Thoracic aorta (tissue), 2 donors: ENCODE results near the gene KLK15. TPM values are rescaled to one million over a fixed set of nuclear protein-coding genes. Genes with fewer than 3 reads are reported as not detected.

Source experiments
- ATAC-seq: fragments of 150-250 bp; one replicate; pipeline ENCODE4 v1.8.0; 2017; ENCODE audit warnings: low read depth; ENCODE audit not compliant: insufficient number of reproducible peaks, low FRiP score
- DNase-seq: peaks from one replicate; pipeline ENCODE4 v3.0.0-alpha.2; 2020; ENCODE audit warnings: low spot score
- H3K27ac ChIP-seq, 2 donors: fragments of 200-600 bp; sonication (generic); 1 replicate in 1 of 2; 2 replicates in 1 of 2; pipeline ENCODE4 v1.5.1; 2016; ENCODE audit warnings: mild to moderate bottlenecking in 2 of 2, moderate library complexity in 2 of 2
- H3K27me3 ChIP-seq: fragments of 200-600 bp; sonication (generic); replicated peaks from 2 replicates; pipeline ENCODE4 v1.6.0; 2016; ENCODE audit warnings: mild to moderate bottlenecking; ENCODE audit not compliant: insufficient read depth
- H3K36me3 ChIP-seq: fragments of 200-600 bp; sonication (generic); one replicate; pipeline ENCODE4 v1.5.1; 2016
- H3K4me1 ChIP-seq, 2 donors: fragments of 200-600 bp; sonication (generic); 1 replicate in 1 of 2; 2 replicates in 1 of 2; pipeline versions ENCODE4 v1.5.1 to v1.6.0; 2016; ENCODE audit warnings: low read depth in 2 of 2, mild to moderate bottlenecking in 1 of 2; ENCODE audit not compliant: control insufficient read depth in 1 of 2
- H3K4me3 ChIP-seq: fragments of 200-600 bp; sonication (generic); 2 replicates; pipeline ENCODE4 v1.5.1; 2016; ENCODE audit warnings: mild to moderate bottlenecking
- H3K9me3 ChIP-seq: fragments of 200-600 bp; sonication (generic); 2 replicates; pipeline ENCODE4 v1.5.1; 2016
- total RNA-seq, 2 donors: library from RNA; depleted of rRNA; stranded (reverse); fragments of >200 nt; gene quantifications; one replicate each; pipeline versions ENCODE4 v1.1.0 to v1.2.3, GENCODE V29; 2016
- TF ChIP-seq, protein P1 (sequence below): fragments of 200-600 bp; sonication (generic); IDR thresholded peaks from one replicate; pipeline ENCODE4 v1.5.1; 2019; ENCODE audit warnings: antibody characterized with exemption

The KLK15 gene
- total RNA-seq, 2 donors from 2014 or later, result not detected

DNA sequence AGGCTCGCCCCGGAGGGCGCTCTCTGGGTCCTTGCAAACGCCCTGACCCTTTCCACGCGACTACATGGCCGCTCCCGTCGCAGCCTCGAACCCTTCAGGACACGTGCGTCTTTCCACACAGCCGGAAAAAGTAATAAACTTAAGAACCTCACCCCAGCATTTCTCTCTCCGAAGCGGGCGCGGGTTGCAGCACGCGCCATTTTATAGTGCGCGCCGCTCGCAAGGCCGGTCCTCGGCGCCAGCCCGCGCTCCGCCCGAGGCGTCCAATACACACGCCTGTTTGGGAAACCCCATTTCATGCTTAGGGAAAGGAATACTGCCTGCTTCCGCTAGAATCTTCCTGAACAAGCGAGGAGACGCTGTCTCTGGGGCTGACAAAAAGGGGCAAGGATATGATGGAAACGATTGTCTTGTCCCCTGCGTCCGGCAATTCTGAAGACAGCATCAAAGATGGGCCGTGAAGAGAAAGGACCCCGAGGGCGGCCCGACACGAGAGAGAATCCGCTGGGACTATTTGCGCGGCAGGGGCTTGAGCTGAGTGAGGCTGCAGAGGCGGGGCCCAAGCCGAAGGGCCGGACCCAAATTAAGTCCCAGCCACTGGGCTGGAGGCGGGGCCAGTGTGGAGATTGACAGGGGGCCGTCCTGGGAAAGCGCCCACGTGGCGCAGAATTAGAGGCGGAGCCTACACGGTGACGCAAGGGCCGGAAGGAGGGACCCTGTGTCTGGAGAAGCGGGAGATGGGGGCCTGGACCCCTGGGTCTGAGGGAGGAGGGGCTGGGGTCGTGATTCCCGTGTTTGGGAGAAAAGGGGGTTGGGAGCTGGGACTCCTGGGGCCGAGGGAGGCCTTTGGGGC, 28.7 kb downstream of the KLK15 start:
- Histone ChIP-seq H3K36me3 (no peaks in the 10 kb centered on the region), H3K4me3 (peak overlapping the region; percentile 85), H3K4me1 (peaks cover 15 to 20% of the 10 kb centered on the region in 2 donors), H3K9me3 (no peaks in the 10 kb centered on the region), H3K27me3 (no peaks in the 10 kb centered on the region), H3K27ac (peak overlapping the region; percentile 84 to 99)
- peak; percentile 99 for ATAC-seq
- TF ChIP-seq, protein P1, sequence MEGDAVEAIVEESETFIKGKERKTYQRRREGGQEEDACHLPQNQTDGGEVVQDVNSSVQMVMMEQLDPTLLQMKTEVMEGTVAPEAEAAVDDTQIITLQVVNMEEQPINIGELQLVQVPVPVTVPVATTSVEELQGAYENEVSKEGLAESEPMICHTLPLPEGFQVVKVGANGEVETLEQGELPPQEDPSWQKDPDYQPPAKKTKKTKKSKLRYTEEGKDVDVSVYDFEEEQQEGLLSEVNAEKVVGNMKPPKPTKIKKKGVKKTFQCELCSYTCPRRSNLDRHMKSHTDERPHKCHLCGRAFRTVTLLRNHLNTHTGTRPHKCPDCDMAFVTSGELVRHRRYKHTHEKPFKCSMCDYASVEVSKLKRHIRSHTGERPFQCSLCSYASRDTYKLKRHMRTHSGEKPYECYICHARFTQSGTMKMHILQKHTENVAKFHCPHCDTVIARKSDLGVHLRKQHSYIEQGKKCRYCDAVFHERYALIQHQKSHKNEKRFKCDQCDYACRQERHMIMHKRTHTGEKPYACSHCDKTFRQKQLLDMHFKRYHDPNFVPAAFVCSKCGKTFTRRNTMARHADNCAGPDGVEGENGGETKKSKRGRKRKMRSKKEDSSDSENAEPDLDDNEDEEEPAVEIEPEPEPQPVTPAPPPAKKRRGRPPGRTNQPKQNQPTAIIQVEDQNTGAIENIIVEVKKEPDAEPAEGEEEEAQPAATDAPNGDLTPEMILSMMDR, result no peak
- DNase-seq, result peak; percentile 95

DNA sequence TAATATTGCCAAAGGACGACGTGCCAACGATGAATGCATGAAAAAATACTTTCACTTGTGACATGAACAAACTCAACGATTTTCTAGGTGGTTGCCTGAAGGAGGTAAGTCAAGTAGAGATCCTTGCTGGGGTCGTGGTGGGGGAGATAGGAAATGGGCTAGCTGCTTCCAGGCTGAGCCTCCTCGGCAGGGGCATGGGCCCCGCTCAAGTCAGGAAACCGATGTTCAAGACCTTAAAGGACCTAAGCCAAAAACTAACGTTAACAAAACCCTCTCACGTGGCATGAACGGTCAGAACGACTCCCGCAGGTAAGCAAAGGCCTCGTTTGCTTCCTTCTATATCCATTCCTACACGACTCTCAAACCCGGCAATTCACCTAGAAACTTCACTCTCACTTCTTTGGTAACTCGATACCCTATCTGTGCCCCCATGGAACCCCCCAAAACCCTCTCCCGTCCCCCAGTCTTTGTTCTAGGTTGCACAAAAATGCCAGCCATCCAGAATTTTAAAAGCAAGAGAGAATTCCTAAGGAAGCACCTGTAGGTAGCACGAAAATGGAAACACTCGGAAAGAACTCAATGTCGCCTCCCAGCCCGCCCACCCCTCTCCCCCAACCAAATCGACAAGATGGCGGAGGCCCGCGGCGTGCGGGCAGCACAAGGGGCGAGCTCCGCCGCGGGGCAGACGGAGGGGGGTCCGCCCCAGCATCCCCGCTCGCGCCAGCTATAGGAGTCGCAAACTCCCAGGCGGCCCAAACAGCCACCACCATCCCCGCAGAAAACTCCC, 29.5 kb downstream of the KLK15 start:
- Histone ChIP-seq H3K9me3 (no peaks in the 10 kb centered on the region), H3K27ac (peak overlapping the region; percentile 84 to 99), H3K4me1 (peaks cover 15 to 20% of the 10 kb centered on the region in 2 donors), H3K36me3 (no peaks in the 10 kb centered on the region), H3K4me3 (peak overlapping the region; percentile 85), H3K27me3 (no peaks in the 10 kb centered on the region)
- TF ChIP-seq, protein P1, result no peak
- DNase-seq, result no peak
- no peak for ATAC-seq

DNA sequence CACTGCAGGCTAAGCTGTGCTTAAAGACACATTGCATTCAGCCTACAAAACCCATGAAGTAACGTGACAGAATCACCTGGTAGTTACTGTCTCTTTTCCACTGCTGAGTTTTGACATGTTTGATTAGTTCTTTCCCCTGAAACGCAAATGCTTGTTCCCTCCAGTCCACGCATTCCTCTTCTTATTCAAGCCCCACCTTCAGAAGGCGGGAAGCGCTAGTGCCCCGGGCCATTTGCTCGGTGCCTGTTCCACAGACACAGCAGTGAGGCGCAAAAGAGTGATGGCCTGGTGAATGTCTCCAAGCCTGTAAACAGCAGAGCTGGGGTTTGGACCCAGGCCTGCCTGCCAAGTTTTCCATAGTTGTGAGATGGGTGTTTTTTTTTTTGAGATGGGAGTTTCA, 32.3 kb downstream of the KLK15 start:
- no peak for ATAC-seq

DNA sequence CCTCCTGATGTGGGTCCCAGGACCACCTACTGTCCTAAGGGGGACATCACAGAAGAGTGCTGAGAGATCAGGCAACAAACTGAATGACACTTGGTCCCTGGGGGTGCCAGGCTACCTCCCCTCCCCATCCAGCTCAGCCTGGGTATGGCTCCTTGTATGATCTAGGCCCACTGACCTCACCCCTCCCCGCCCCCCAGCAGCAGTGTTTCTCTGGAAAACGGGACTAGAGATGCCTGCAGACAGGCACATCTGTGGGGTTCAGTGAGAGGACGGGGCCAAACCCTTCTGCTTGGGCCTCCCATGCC, 33.9 kb downstream of the KLK15 start:
- Histone ChIP-seq H3K27ac (no peak overlapping the region), H3K4me1 (peaks cover 12 to 14% of the 10 kb centered on the region in 2 donors), H3K9me3 (no peaks in the 10 kb centered on the region), H3K4me3 (no peak overlapping the region), H3K27me3 (no peaks in the 10 kb centered on the region), H3K36me3 (peaks cover 14% of the 10 kb centered on the region)
- DNase-seq (no peak), ATAC-seq (no peak)
- TF ChIP-seq, protein P1, result no peak

More for the DNA sequence above, 32.3 kb downstream of the KLK15 start:
- Histone ChIP-seq H3K4me1 (peaks cover 15 to 20% of the 10 kb centered on the region in 2 donors), H3K4me3 (no peak overlapping the region), H3K36me3 (peaks cover 14% of the 10 kb centered on the region), H3K27ac (no peak overlapping the region), H3K27me3 (no peaks in the 10 kb centered on the region), H3K9me3 (no peaks in the 10 kb centered on the region)
- TF ChIP-seq, protein P1, result no peak
- DNase-seq, result no peak
